Fibroblast of mammary gland (primary cell): ENCODE results near the gene PSMD11.
"Not testable (repeated sequence)": the region's sequence is repeated elsewhere in the genome, so short reads cannot be mapped to it uniquely, and the experiment has no call there.

Experiments used
- DNase-seq: peaks from one replicate; pipeline ENCODE4 v3.0.0-alpha.2; 2010; ENCODE audit warnings: low read depth
- H3K4me3 ChIP-seq: 2 replicates; pipeline ENCODE4 v1.5.1; 2011; ENCODE audit warnings: low read depth, mild to moderate bottlenecking, low read length, moderate library complexity; ENCODE audit not compliant: control insufficient read depth
- TF ChIP-seq, protein P1 (sequence below): conservative IDR thresholded peaks from 2 replicates; pipeline ENCODE4 v1.5.1; 2011; ENCODE audit warnings: low read depth, low read length, inconsistent platforms; ENCODE audit not compliant: control insufficient read depth, insufficient read depth

PSMD11 gene

DNA sequence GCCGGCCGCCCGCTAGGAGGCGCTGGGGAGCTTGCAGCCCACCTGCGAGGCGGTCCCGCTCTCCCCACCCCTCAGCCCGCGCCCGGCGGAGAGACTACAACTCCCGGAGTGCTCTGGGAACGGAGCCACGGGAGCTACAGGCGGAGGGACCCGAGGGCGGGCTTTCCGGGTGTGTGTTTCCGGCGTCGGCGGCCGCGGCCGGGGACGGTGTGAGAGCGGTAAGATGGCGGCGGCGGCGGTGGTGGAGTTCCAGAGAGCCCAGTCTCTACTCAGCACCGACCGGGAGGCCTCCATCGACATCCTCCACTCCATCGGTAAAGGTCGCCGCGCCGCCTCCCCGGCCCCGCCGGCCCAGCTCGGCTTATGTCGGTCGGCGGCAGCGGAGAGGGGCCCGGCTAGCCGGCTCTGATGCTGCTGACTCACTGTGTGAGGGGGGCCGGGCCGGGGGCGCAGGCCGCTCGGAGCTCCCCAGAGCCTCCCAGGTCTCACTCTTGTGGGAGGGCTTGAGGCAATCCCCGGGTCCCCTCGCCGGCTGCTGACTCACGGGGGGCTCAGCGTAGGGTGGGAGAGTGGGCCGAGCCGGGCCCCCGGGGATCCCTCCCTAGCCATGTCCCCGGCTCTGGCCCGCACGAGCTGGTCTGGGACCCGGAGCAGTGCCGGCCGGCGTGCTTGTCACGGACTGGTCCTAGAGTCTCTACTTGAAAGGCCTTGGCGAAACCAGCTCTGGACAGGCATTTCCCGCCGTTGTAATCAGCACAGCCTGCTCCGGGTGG is at the start of gene PSMD11:
TSS of gene PSMD11 (plus strand) at position 210 of the 773 bp plus-strand sequence. CDS start at position 224, 14 bp downstream.
- DNase-seq: peak; percentile 93
- peak within 1 kb of the TSS; percentile 97 for H3K4me3 ChIP-seq
- TF ChIP-seq, protein P1, sequence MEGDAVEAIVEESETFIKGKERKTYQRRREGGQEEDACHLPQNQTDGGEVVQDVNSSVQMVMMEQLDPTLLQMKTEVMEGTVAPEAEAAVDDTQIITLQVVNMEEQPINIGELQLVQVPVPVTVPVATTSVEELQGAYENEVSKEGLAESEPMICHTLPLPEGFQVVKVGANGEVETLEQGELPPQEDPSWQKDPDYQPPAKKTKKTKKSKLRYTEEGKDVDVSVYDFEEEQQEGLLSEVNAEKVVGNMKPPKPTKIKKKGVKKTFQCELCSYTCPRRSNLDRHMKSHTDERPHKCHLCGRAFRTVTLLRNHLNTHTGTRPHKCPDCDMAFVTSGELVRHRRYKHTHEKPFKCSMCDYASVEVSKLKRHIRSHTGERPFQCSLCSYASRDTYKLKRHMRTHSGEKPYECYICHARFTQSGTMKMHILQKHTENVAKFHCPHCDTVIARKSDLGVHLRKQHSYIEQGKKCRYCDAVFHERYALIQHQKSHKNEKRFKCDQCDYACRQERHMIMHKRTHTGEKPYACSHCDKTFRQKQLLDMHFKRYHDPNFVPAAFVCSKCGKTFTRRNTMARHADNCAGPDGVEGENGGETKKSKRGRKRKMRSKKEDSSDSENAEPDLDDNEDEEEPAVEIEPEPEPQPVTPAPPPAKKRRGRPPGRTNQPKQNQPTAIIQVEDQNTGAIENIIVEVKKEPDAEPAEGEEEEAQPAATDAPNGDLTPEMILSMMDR: peak; percentile 63

DNA sequence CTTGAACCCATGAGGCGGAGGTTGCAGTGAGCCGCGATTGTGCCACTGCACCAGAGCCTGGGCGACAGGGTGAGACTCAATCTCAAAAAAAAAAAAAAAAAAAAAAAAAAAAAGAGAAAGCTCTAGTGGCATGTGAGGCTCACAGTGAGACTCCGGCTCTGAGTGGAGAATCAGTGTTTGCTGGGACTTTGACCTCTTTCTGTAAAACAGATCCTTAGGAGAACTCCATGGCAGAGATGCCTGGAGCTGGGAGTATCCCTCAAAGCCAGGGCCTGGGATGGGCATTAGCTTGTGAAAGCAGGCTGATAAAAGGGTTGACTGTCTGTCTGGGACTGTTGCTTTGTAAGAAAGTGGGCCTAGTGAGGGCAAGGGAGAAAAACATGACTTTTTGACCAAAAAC is 48.0 kb upstream of the PSMD11 start:
- TF ChIP-seq, protein P1: no peak
- DNase-seq: no peak
- no peak overlapping the region for H3K4me3 ChIP-seq

DNA sequence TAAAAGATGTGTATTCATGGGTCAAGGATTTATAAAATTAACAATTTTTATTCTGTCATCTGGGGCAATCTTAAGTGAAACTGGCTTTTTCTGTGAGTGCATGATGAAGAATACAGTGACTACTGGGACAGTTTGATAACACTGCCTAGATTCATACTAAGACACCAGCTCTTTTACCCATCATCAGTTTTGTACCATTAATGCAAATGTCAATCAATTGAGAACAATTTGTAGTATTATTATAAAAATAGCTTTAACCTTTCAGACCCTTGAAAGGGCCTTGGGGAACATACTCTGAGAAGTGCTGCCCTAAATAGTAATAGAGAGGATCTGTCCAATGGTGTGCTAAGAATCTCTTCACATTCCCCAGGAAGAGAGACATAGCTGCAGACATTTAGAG is 45.4 kb upstream of the PSMD11 start:
- no peak overlapping the region for H3K4me3 ChIP-seq
- TF ChIP-seq, protein P1: no peak

DNA sequence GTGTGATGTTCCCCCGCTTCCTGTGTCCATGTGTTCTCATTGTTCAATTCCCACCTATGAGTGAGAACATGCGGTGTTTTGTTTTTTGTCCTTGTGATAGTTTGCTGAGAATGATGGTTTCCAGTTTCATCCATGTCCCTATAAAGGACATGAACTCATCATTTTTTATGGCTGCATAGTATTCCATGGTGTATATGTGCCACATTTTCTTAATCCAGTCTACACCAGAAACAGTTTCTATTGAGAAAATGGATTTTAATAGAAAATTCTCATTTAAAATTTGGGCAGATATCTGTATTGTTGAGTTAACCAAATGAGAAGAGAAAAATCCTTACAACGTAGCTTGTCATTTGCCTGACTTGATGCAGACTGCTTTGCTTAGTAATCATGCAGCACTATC is 34.2 kb upstream of the PSMD11 start:
- not testable (repeated sequence) for H3K4me3 ChIP-seq, DNase-seq

More for the DNA sequence above, 45.4 kb upstream of the PSMD11 start:
- no peak for DNase-seq

DNA sequence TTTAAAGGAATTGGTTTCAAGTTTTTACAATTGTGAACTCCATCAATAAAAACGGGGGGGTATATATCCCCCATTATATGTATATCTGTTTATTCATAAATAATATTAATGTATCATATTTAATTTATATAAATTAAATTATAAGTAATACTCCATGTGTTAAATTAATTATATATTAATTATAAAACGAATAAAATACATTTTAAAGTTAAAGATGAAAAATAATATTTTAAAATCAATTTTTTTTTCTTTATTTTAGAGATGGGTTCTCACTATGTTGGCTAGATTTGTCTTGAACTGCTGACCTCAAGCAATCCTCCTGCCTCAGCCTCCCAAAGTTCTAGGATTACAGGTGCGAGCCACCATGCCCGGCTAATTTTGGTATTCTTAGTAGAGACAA is 17.4 kb upstream of the PSMD11 start:
- TF ChIP-seq, protein P1: no peak
- no peak for DNase-seq
- no peak overlapping the region for H3K4me3 ChIP-seq

DNA sequence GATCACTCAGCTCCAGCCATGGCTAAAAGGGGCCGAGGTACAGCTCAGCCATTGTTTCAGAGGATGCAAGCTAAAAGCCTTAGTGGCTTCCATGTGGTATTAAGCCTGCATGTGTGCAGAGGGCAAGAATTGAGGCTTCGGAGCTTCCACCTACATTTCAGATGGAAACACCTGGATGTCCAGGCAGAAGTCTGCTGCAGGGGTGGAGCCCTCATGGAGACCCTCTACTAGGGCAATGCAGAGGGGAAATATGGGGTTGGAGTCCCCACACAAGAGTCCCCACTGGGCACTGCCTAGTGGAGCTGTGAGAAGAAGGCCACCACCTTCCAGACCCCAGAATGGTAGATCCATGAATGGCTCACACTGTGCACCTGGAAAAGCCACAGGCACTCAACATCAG is 14.7 kb upstream of the PSMD11 start:
- no peak overlapping the region for H3K4me3 ChIP-seq
- TF ChIP-seq, protein P1: no peak
- DNase-seq: no peak

DNA sequence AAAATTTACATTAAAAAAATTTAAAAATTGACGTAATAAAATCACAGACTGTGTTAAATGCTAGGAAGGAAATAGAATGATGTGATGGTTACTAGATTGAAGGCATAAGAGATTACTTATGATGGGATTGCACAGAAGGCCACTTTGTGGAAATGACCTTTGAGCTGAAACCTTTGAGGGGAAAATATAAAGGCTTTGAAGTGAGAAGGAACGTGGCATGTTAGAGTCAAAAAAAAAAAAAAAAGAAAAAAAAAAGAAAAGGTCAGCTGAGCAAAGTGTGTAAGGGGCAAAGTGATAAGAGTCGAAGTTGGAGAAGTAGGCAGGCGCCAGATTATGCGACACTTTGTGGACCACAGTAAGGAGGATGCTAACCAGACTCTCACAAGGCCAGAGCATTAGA is 3.6 kb upstream of the PSMD11 start:
- no peak overlapping the region for H3K4me3 ChIP-seq
- DNase-seq: no peak
- TF ChIP-seq, protein P1: no peak
